Kidney (tissue), 14 donors: ENCODE measurements around the gene TRIO. TPM values are rescaled to one million over a fixed set of nuclear protein-coding genes. Genes with fewer than 3 reads are reported as not detected.

ENCODE experiments used
- DNase-seq, 5 donors: peaks; one replicate each; pipeline ENCODE4 v3.0.0-alpha.2; 2013 to 2020
- FAIRE-seq: peaks from 2 replicates; lab custom pipeline; 2012; peaks lifted over from hg19 to GRCh38; lab: Jason Lieb, UNC
- H3K27ac ChIP-seq, 2 donors: one replicate each; pipeline ENCODE4 v1.7.0; 2013; ENCODE audit warnings: low read depth in 2 of 2, low read length in 2 of 2, inconsistent platforms in 1 of 2
- H3K27me3 ChIP-seq: one replicate; pipeline ENCODE4 v1.7.1; 2013; ENCODE audit warnings: low read length, inconsistent platforms; ENCODE audit not compliant: control insufficient read depth, insufficient read depth
- H3K36me3 ChIP-seq, 3 donors: one replicate each; pipeline versions ENCODE4 v1.7.0 to v1.7.1; 2013; ENCODE audit warnings: low read length in 3 of 3, control low read depth in 1 of 3, inconsistent platforms in 1 of 3; ENCODE audit not compliant: insufficient read depth in 3 of 3, control insufficient read depth in 2 of 3
- H3K4me1 ChIP-seq, 3 donors: one replicate each; pipeline versions ENCODE4 v1.7.0 to v1.7.1; 2013; ENCODE audit warnings: low read length in 3 of 3, inconsistent platforms in 1 of 3, low read depth in 1 of 3; ENCODE audit not compliant: control insufficient read depth in 2 of 3, insufficient read depth in 2 of 3
- H3K4me3 ChIP-seq, 3 donors: one replicate each; pipeline versions ENCODE4 v1.7.0 to v1.8.1; 2013; ENCODE audit warnings: low read length in 3 of 3, control low read depth in 1 of 3, inconsistent platforms in 1 of 3
- H3K9ac ChIP-seq, 3 donors: one replicate each; pipeline versions ENCODE4 v1.7.0 to v1.7.1; 2013; ENCODE audit warnings: low read length in 3 of 3, control low read depth in 1 of 3, inconsistent platforms in 1 of 3
- H3K9me3 ChIP-seq, 3 donors: one replicate each; pipeline versions ENCODE4 v1.7.0 to v1.7.1; 2013; ENCODE audit warnings: low read length in 3 of 3, control low read depth in 1 of 3, inconsistent platforms in 1 of 3; ENCODE audit not compliant: control insufficient read depth in 2 of 3, insufficient read depth in 1 of 3
- intact Hi-C: fragments of 100-400 bp; cut with DNase I; formaldehyde crosslinking; loops from one replicate; pipeline ENCODE4 v1.11.1; 2022
- polyA plus RNA-seq: library from polyadenylated mRNA; stranded (reverse); fragments of 350-450 nt; fragmentation: Illumina TruSeq; extraction: RNeasy Lipid Tissue Mini Kit (QIAGEN cat#74804); gene quantifications from one replicate; pipeline ENCODE4 v1.2.3, GENCODE V29; 2014; ENCODE audit warnings: low read depth, low replicate concordance; ENCODE audit not compliant: insufficient read depth
- total RNA-seq: library from RNA; stranded (reverse); fragmentation: NEBNext Ultra II Directional; extraction: Animal tissue kit (Norgen Biotek cat#: 25700); gene quantifications from one replicate; pipeline ENCODE4 v1.2.1, GENCODE V29; 2021
- TF ChIP-seq, protein P1 (sequence below): IDR thresholded peaks from 3 replicates; pipeline ENCODE4 v1.5.1; 2012; ENCODE audit warnings: mild to moderate bottlenecking, moderate library complexity, borderline replicate concordance; ENCODE audit not compliant: insufficient read depth; ENCODE audit errors: extremely low read depth
- donor health status: control.
- donor health status: control.
- donor health status: control.
- donor health status: control.
- donor health status: control.
- donor health status: DM: yes; HTN: yes; CAD: no.
- donor health status: Normal renal cell carcinoma (clear cell type).

The TRIO gene
- total and polyA plus RNA-seq, 2 donors from 2014 or later = 9.5 to 149 TPM

GRCh38 chr5:14218897-14219573 is 75.9 kb downstream of the TRIO start:
- DNase-seq (no peak), FAIRE-seq (no peak)
- H3K36me3 ChIP-seq = no peaks in the 10 kb centered on the region
- peaks cover 3 to 47% (median 31%) of the 10 kb centered on the region in 3 donors for H3K4me1 ChIP-seq
- H3K4me3 ChIP-seq = no peak overlapping the region
- TF ChIP-seq, protein P1, sequence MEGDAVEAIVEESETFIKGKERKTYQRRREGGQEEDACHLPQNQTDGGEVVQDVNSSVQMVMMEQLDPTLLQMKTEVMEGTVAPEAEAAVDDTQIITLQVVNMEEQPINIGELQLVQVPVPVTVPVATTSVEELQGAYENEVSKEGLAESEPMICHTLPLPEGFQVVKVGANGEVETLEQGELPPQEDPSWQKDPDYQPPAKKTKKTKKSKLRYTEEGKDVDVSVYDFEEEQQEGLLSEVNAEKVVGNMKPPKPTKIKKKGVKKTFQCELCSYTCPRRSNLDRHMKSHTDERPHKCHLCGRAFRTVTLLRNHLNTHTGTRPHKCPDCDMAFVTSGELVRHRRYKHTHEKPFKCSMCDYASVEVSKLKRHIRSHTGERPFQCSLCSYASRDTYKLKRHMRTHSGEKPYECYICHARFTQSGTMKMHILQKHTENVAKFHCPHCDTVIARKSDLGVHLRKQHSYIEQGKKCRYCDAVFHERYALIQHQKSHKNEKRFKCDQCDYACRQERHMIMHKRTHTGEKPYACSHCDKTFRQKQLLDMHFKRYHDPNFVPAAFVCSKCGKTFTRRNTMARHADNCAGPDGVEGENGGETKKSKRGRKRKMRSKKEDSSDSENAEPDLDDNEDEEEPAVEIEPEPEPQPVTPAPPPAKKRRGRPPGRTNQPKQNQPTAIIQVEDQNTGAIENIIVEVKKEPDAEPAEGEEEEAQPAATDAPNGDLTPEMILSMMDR = no peak
- H3K9me3 ChIP-seq = no peaks in the 10 kb centered on the region
- H3K27ac ChIP-seq = peak overlapping the region in 1 of 2 donors; percentile 50
- H3K27me3 ChIP-seq = no peaks in the 10 kb centered on the region
- intact Hi-C loops = no loop called here
- peak overlapping the region in 1 of 3 donors; percentile 19 for H3K9ac ChIP-seq

- Histone ChIP-seq H3K36me3 (no peaks in the 10 kb centered on the region), H3K9me3 (no peaks in the 10 kb centered on the region), H3K27me3 (no peaks in the 10 kb centered on the region), H3K9ac (no peak overlapping the region), H3K4me3 (no peak overlapping the region), H3K27ac (no peak overlapping the region), H3K4me1 (peaks cover 3 to 41% (median 31%) of the 10 kb centered on the region in 3 donors)
- DNase-seq = no peak
- no peak for FAIRE-seq
- TF ChIP-seq, protein P1 = no peak
- intact Hi-C loops = no loop called here
These were observed 76.8 kb downstream of the TRIO start for GRCh38 chr5:14219800-14220512.

DNA sequence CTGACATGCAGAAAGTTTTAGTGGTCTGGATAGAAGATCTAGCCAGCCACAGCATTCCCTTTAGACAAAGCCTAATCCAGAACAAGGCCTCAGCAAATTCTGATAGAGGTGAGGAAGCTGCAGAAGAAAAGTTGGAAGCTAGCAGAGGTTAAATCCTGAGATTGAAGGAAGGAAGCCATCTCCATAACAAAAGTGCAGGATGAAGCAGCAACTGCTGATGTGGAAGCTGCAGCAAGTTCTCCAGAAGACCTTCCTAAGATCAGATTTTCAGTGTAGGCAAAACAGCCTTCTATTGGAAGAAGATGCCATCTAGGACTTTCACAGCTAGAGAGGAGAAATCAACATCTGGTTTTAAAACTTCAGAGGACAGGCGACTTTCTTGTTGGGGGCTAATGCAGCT is 77.5 kb downstream of the TRIO start:
- Histone ChIP-seq H3K9ac (no peak overlapping the region), H3K27me3 (no peaks in the 10 kb centered on the region), H3K27ac (no peak overlapping the region), H3K4me3 (no peak overlapping the region), H3K36me3 (no peaks in the 10 kb centered on the region), H3K4me1 (peaks cover 3 to 41% (median 31%) of the 10 kb centered on the region in 3 donors), H3K9me3 (no peaks in the 10 kb centered on the region)
- TF ChIP-seq, protein P1 = no peak
- DNase-seq (no peak), FAIRE-seq (no peak)
- intact Hi-C loops = no loop called here
